ENCODE results near the gene RPL41. TPM values are rescaled to one million over a fixed set of nuclear protein-coding genes. Genes with fewer than 3 reads are reported as not detected.
"Not testable (repeated sequence)": the region's sequence is repeated elsewhere in the genome, so short reads cannot be mapped to it uniquely, and the experiment has no call there.

Gene RPL41
- polyA plus RNA-seq, 3 donors: 5,478 to 6,026 (median 6,015) TPM

- no peak for DNase-seq (ENCODE audit: low read depth in 3 of 3, low spot score in 2 of 3)
These were observed 13.8 kb upstream of the RPL41 start for GRCh38 chr12:56102683-56103065.

GRCh38 chr12:56103066-56103711 lies 13.2 kb upstream of the RPL41 start:
- DNase-seq (ENCODE audit: low read depth in 3 of 3, low spot score in 2 of 3): no peak

DNA sequence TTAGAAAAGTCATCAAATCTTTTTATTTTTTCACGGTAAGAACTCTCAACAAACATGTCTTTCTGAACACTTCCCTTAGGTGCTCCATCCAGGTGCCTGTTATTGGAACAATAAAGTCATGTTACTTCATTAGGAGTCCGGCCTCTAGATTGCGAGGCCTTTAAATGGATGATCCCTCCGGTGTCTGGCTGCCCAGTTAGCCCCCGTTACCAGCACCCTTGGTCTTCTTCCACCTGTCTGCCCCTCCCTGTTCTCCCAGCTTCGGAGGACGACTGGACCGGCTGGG lies 12.7 kb upstream of the RPL41 start:
- no peak for DNase-seq (ENCODE audit: low read depth in 3 of 3, low spot score in 2 of 3)

DNA sequence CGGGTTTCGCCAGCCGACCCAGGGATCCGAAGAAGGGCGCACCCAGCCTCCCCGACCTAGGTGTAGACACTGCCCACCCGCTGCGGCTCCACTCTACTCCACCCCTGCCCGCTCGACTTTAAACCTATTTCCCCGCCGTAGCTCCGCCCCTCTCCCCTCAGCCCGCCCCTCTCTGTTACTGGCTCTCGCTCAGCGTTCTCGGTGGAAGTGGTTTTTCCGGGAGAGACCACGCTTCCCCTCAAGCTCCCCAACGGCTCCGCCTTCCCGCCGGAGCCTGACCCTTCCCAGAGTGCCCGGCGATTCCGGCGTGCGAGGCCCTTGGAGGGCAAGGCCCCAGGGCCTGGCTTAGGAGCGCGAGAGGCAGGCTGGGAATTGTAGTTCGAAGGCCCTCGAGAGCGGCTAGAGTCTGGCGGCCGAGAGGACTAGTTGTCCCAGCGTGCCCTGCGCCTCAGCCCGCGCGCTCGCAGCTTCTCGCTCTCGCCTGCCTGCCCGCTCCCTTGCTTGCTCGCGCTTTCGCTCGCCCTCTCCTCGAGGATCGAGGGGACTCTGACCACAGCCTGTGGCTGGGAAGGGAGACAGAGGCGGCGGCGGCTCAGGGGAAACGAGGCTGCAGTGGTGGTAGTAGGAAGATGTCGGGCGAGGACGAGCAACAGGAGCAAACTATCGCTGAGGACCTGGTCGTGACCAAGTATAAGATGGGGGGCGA lies 12.2 kb upstream of the RPL41 start, which contains the start of gene PA2G4:
TSS of gene PA2G4 (plus strand) at position 451 of the 706 bp plus-strand sequence. CDS start at position 630, 179 bp downstream.
- DNase-seq (ENCODE audit: low read depth in 3 of 3, low spot score in 2 of 3): peak; percentile 94 to 99 (median 97)

DNA sequence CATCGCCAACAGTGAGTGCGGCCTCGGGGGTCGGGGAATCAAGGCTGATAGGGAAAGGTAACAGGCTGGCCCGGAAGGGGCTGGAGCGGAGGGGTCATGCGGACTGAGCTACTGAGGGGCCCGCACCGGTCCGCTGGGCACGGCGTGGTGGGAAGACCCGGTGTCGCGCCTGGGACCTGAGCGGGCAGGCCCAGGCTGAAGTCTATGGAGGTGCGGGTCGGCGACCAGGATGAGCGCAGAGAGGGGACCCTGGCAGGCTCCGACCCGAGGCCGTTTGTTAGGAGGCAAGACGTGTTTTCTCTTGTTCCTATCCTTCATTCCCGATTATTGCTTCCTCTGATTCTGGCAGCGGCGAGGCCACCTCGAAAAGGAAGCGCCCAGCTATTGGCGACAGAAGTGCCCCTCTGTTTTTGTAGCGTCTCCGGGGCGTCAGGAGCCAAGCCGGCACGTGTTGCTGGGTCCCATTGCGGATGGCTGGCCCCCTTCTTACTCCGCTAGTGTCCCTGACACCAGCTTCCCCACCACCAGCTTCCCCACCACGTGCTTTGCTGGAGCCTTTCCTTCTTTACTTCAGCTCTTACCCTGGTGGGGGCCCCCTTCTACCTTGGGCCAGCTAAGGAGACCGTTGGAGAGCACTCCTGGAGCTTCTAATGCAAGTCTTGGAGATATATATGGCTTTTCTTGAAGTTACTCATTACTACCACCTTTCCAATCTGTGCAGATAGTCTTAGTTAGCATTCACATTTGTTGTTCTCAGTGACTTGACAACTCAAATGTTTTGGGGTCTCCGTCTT lies 11.4 kb upstream of the RPL41 start:
- DNase-seq (ENCODE audit: low read depth in 3 of 3, low spot score in 2 of 3): no peak

DNA sequence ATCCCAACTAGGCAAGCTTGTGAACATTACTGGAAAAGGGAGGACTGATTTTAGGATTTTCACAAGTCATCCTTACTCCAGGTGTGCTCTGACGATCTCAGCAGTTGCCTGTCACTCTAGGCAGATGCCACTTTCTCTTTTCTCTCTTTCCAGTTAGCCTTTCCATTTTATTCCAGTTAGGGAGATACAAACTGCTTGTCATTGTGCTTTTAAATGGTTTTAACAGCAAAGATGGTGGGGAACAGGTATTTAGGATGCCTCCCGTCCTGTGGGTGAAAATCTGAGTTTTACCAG lies 10.9 kb upstream of the RPL41 start:
- no peak for DNase-seq (ENCODE audit: low read depth in 3 of 3, low spot score in 2 of 3)

GRCh38 chr12:56107242-56107641 lies 9.2 kb upstream of the RPL41 start:
- DNase-seq (ENCODE audit: low read depth in 3 of 3, low spot score in 2 of 3): no peak

GRCh38 chr12:56110571-56110970 lies 5.9 kb upstream of the RPL41 start:
- DNase-seq (ENCODE audit: low read depth in 3 of 3, low spot score in 2 of 3): no peak

DNA sequence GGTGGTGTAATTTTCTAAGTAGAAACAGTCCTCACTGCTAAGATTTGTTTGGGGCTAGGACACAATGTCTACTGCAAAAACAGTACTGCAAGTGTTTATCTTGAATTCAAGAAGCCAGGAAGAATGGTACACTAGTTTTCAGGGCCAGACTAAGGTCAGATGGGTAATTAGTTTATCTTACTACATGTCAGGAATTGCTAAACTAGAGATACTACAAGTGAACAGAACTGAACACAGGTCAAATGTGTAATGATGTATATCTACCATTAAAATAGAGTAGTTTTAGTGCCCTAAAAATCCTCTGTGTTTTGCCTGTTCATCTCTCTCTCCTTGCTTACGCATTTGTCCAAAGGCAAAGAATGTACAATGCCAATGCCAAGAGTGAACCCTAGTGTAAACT lies 2.3 kb upstream of the RPL41 start:
- no peak for DNase-seq (ENCODE audit: low read depth in 3 of 3, low spot score in 2 of 3)

DNA sequence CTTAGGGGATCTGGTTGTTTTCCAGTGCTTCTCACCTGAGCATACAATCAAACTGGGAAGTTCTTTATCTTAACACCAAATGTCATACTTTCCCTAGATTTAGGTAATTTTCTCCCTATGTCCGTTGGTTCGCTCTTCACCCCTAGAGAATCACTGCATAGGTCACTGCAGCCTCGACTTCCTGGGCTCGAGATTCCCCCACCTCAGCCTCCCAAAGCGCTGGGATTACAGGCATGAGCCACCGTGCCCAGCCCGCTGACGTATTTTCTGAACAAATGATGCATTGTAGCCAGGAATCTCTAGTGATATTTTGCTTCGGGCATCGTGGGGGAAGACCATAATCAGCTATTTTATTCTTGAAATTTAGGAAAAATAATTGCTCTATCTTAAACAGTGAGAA lies 1.1 kb upstream of the RPL41 start:
- no peak for DNase-seq (ENCODE audit: low read depth in 3 of 3, low spot score in 2 of 3)

GRCh38 chr12:56117082-56117706 lies 761 bp downstream of the RPL41 start:
- not testable (repeated sequence) for DNase-seq (ENCODE audit: low read depth in 3 of 3, low spot score in 2 of 3)

DNA sequence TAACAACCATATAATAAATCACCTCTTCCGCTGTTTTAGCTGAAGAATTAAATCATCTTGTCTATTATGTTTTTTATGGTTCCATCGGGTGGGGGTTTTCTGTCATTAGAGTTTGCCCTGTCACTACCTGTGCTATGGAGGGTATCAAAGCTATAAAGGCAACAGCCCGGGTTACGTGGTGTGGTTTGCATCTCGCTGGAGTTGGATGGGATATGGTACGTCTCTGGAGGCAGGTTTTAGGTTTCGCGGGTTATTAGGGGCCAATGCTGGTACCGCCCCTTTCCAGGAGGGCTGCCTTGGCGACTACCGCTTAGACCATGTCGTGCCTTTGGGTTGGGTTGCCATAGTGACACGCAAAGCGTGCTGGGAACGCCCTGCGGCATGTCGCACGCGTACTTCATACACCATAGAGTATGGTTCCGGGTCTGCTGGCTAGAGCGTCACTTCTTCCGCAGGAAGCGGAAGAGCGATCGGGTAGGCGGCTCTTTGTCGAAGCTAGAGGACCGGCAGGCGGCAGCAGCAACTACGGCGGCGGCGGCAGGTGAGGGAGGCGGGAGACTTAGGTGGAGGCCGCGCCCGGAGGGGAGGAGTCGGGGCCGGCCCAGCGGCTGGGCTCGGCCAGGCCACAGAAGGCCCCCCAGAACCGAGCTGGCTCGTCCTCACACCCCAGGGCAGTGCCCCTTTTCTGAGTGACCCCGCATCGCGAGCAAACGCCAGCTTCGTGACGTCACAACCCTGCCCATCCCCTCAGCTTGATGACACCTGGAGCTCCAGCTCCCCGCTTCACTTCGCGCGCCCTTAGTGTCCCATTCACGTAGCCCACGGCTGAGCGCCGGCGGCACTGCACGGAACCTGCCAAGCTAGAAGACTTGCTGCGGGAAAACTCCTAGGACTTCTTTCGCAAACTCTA lies 1.6 kb downstream of the RPL41 start, which contains the start of gene ZC3H10:
TSS of gene ZC3H10 (plus strand) at position 489 of the 910 bp plus-strand sequence. CDS start 2,297 bp downstream, outside the sequence.
- DNase-seq (ENCODE audit: low read depth in 3 of 3, low spot score in 2 of 3): peak; percentile 99

GRCh38 chr12:56118688-56119357 lies 2.4 kb downstream of the RPL41 start:
- DNase-seq (ENCODE audit: low read depth in 3 of 3, low spot score in 2 of 3): no peak

GRCh38 chr12:56119361-56119796 lies 2.9 kb downstream of the RPL41 start:
- no peak for DNase-seq (ENCODE audit: low read depth in 3 of 3, low spot score in 2 of 3)

DNA sequence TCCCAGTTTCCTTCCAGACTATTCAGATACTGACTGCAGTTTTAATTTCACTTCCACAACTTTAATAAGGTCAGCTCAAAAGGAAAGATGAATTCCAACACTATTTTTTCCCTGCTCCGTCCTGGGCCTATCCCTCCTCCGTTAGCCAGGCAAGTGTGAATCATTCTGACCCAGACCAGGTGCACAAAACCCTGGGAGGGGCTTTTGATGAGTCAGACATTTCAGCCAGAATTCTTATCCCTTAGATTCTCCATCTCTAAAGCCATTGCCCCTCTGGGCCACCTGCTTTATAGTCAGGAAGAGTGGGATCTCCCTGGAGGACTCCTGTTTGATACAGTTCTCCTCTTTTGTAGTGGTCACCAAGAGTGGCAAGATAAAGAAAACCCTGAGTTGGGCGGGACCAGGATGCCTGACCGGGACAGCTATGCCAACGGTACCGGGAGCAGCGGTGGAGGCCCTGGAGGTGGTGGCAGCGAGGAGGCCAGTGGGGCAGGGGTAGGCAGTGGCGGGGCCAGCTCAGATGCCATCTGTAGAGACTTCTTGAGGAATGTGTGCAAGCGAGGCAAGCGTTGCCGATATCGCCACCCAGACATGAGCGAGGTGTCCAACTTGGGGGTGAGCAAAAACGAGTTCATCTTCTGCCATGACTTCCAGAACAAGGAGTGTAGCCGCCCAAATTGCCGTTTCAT lies 3.9 kb downstream of the RPL41 start:
- DNase-seq (ENCODE audit: low read depth in 3 of 3, low spot score in 2 of 3): no peak

DNA sequence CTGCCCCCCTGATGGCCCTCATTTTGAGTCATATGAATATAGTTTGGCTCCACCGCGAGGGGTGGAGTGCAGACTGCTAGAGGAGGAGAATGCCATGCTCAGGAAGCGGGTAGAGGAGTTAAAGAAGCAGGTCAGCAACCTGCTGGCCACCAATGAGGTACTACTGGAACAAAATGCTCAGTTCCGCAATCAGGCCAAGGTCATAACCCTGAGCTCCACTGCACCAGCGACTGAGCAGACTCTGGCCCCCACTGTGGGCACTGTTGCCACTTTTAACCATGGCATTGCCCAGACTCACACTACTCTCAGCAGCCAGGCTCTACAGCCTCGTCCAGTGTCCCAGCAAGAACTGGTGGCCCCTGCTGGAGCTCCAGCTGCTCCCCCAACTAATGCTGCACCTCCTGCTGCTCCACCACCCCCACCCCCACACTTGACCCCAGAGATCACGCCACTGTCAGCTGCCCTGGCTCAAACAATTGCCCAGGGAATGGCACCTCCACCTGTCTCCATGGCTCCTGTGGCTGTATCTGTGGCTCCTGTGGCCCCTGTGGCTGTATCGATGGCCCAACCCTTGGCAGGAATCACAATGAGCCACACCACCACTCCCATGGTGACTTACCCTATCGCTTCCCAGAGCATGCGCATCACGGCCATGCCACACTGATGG lies 4.9 kb downstream of the RPL41 start:
- no peak for DNase-seq (ENCODE audit: low read depth in 3 of 3, low spot score in 2 of 3)

GRCh38 chr12:56122637-56123036 lies 6.2 kb downstream of the RPL41 start:
- DNase-seq (ENCODE audit: low read depth in 3 of 3, low spot score in 2 of 3): no peak

GRCh38 chr12:56124133-56124532 lies 7.7 kb downstream of the RPL41 start:
- DNase-seq (ENCODE audit: low read depth in 3 of 3, low spot score in 2 of 3): no peak

All from right renal cortex interstitium (tissue), 3 donors.